Measurements from ENCODE around the gene MFAP5. TPM values are rescaled to one million over a fixed set of nuclear protein-coding genes. Genes with fewer than 3 reads are reported as not detected.

MFAP5 gene
- polyA plus RNA-seq, 2 of the 4 experiments (the other 2 are of a cell fraction): 0.40 TPM

GRCh38 chr12:8678661-8679111, 16.1 kb upstream of the MFAP5 start:
- ATAC-seq (no peak), DNase-seq (ENCODE audit: low read depth in 1 of 2, low spot score in 1 of 2) (no peak), FAIRE-seq (no peak)
- H3K4me1 ChIP-seq: peaks cover 7% of the 10 kb centered on the region; the same call in 2 of the 3 replicates
- no peak overlapping the region for H3K4me2 ChIP-seq
- ChIA-PET POLR2A (no interaction called here), CTCF (interaction anchor here (0.9 to 6.8 kb wide), 6 partner anchors 8 to 375 kb away, joined by 3 to 45 read pairs (median 4); partner anchors contain the start of gene RIMKLB)
- no peak overlapping the region for H3K4me3 ChIP-seq
- no peak overlapping the region for H3K27ac ChIP-seq
- no peaks in the 10 kb centered on the region for H3K9me3 ChIP-seq
- 68% methylated on average over 3 of the region's 3 CpGs for WGBS (ENCODE audit: missing lambda C conversion rate)
- TF ChIP-seq ESRRA (IDR thresholded peaks at IDR 0.05; ENCODE audit: borderline replicate concordance, low read length) (no peak), CBX8 (IDR thresholded peaks at IDR 0.05) (no peak), PHF8 (IDR thresholded peaks at IDR 0.05; ENCODE audit: borderline replicate concordance, low read depth) (no peak), ZFP36 (IDR thresholded peaks at IDR 0.05; ENCODE audit: borderline replicate concordance, partially characterized antibody) (no peak), ZC3H11A (IDR thresholded peaks at IDR 0.05) (no peak), PBX3 (IDR thresholded peaks at IDR 0.05) (no peak), KDM5A (IDR thresholded peaks at IDR 0.05) (no peak), ZSCAN20 (CRISPR knock-in tag; IDR thresholded peaks at IDR 0.05) (no peak), EHF (CRISPR knock-in tag; IDR thresholded peaks at IDR 0.05) (no peak), E2F6 (IDR thresholded peaks at IDR 0.05; ENCODE audit: borderline replicate concordance, low read depth) (no peak)

GRCh38 chr12:8677362-8677761, 14.7 kb upstream of the MFAP5 start:
- ChIA-PET POLR2A (no interaction called here), CTCF (interaction anchor here (0.6 to 6.8 kb wide), 8 partner anchors 10 to 1136 kb away, joined by 3 to 45 read pairs (median 4); partner anchors contain the start of gene M6PR)
- H3K4me2 ChIP-seq: no peak overlapping the region
- TF ChIP-seq ZSCAN20 (CRISPR knock-in tag; IDR thresholded peaks at IDR 0.05): no peak
- no peak for TF ChIP-seq REST (IDR thresholded peaks at IDR 0.05)
- TF ChIP-seq CBX8 (IDR thresholded peaks at IDR 0.05): no peak
- no peak for TF ChIP-seq CEBPB (IDR thresholded peaks at IDR 0.05)
- TF ChIP-seq RARB (CRISPR knock-in tag; IDR thresholded peaks at IDR 0.05): no peak
- no peak for TF ChIP-seq HEYL (CRISPR knock-in tag; IDR thresholded peaks at IDR 0.05)
- no peak for TF ChIP-seq NPAS2 (CRISPR knock-in tag; IDR thresholded peaks at IDR 0.05; ENCODE audit: borderline replicate concordance)
- TF ChIP-seq PBX3 (IDR thresholded peaks at IDR 0.05): no peak
- TF ChIP-seq HOXB5 (CRISPR knock-in tag; IDR thresholded peaks at IDR 0.05): no peak
- TF ChIP-seq POLR2A (IDR thresholded peaks at IDR 0.05; ENCODE audit: low read length): no peak
- TF ChIP-seq NR3C1 (IDR thresholded peaks at IDR 0.05): no peak
- no peak for TF ChIP-seq CHD2 (IDR thresholded peaks at IDR 0.05; ENCODE audit: low read length, partially characterized antibody)
- no peak for TF ChIP-seq ATOH8 (CRISPR knock-in tag; IDR thresholded peaks at IDR 0.05; ENCODE audit: low read depth)
- TF ChIP-seq RCOR1 (IDR thresholded peaks at IDR 0.05; ENCODE audit: low read depth, low read length): no peak
- TF ChIP-seq BCL3 (IDR thresholded peaks at IDR 0.05): no peak
- TF ChIP-seq BHLHE40 (IDR thresholded peaks at IDR 0.05; ENCODE audit: low read depth, low read length): no peak
- no peak overlapping the region for H3K27ac ChIP-seq
- DNase-seq (ENCODE audit: low read depth in 1 of 2, low spot score in 1 of 2): no peak
- no peak for FAIRE-seq
- ATAC-seq: no peak
- H3K4me3 ChIP-seq: no peak overlapping the region
- peaks cover 7% of the 10 kb centered on the region; the same call in 2 of the 3 replicates for H3K4me1 ChIP-seq
- 77% methylated on average over 3 of the region's 3 CpGs for WGBS (ENCODE audit: missing lambda C conversion rate)
- H3K9me3 ChIP-seq: no peaks in the 10 kb centered on the region

Data from A549 (cell line).